ENCODE data around the gene SH3YL1. TPM values are rescaled to one million over a fixed set of nuclear protein-coding genes. Genes with fewer than 3 reads are reported as not detected.

The SH3YL1 gene
- total and polyA plus RNA-seq, 4 donors: 6.4 to 19.2 (median 13.9) TPM

DNA sequence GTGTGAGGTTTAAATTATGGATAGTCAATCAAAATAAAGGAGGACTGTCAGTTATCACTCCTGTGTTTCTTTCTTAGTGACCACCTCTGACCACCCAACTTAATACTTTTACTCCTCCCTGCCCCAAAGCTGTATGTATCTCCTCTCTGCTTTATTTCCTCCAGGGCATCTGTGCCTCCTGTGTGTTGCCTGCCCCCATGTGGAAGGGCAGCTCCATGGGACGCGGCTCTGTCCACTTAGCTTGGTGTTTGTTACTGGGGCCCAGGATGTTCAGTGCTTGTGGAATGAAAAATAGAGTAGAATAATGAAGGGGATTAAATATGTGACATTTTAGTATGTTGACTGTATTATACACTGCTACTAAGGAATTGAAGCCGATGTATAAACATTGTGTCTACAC is 10.7 kb upstream of the SH3YL1 start:
- H3K36me3 ChIP-seq (ENCODE audit: control insufficient read depth in 4 of 4, insufficient read depth in 3 of 4, low read depth in 1 of 4, low read length in 3 of 4): peaks cover 0 to 51% (median 18%) of the 10 kb centered on the region in 4 donors
- no peaks in the 10 kb centered on the region for H3K9me3 ChIP-seq (ENCODE audit: control insufficient read depth in 4 of 4, low read length in 3 of 4)
- H3K9ac ChIP-seq (ENCODE audit: low read depth in 1 of 2, low read length in 2 of 2): no peak overlapping the region
- no peaks in the 10 kb centered on the region for H3K27me3 ChIP-seq (ENCODE audit: control insufficient read depth in 4 of 4, insufficient read depth in 4 of 4, low read length in 3 of 4)
- DNase-seq (ENCODE audit: low spot score): no peak
- no peak overlapping the region for H3K27ac ChIP-seq (ENCODE audit: low read depth in 1 of 2, low read length in 2 of 2)
- peak; percentile 11 for TF ChIP-seq CTCF (IDR thresholded peaks at IDR 0.05; ENCODE audit: low read depth, low read length, missing input control)
- TF ChIP-seq MAX (IDR thresholded peaks at IDR 0.05): no peak
- peak; percentile 56 to 70 for TF ChIP-seq RAD21 (IDR thresholded peaks at IDR 0.05)
- H3K4me1 ChIP-seq (ENCODE audit: control insufficient read depth in 4 of 4, insufficient read depth in 4 of 4, low read length in 3 of 4): peaks cover 0 to 2% (median 0%) of the 10 kb centered on the region in 4 donors
- 92% methylated on average over 3 of the region's 3 CpGs for WGBS
- H3K4me3 ChIP-seq (ENCODE audit: low read depth in 1 of 3, low read length in 3 of 3): no peak overlapping the region

DNA sequence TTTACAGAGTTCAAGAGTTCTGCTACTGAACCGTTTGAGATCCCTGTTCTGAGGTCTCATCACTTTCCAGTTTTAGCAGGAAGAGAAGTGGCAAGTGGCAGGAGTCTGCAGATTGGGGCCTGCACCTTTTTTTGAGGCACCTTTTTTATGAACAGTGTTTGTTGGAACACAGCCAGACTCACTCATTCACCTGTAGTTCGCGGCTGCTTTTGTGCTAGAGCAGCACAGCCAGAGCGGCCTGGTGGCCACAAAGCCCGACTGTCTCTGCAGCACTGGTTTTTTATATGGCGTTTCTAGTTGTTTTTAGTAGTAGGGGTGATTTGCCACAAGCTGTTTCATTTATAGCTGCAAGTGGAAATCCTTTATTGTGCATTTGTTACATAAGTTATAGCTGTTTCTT is 9.5 kb upstream of the SH3YL1 start:
- no peak overlapping the region for H3K4me3 ChIP-seq (ENCODE audit: low read depth in 1 of 3, low read length in 3 of 3)
- TF ChIP-seq TAF1 (conservative IDR thresholded peaks at IDR 0.05) (no peak), JUND (IDR thresholded peaks at IDR 0.05) (no peak), FOXA1 (IDR thresholded peaks at IDR 0.05) (no peak)
- no peaks in the 10 kb centered on the region for H3K9me3 ChIP-seq (ENCODE audit: control insufficient read depth in 4 of 4, low read length in 3 of 4)
- peaks cover 0 to 41% (median 15%) of the 10 kb centered on the region in 4 donors for H3K36me3 ChIP-seq (ENCODE audit: control insufficient read depth in 4 of 4, insufficient read depth in 3 of 4, low read depth in 1 of 4, low read length in 3 of 4)
- H3K9ac ChIP-seq (ENCODE audit: low read depth in 1 of 2, low read length in 2 of 2): no peak overlapping the region
- peaks cover 0 to 2% (median 0%) of the 10 kb centered on the region in 4 donors for H3K4me1 ChIP-seq (ENCODE audit: control insufficient read depth in 4 of 4, insufficient read depth in 4 of 4, low read length in 3 of 4)
- DNase-seq (ENCODE audit: low spot score): no peak
- no peak overlapping the region for H3K27ac ChIP-seq (ENCODE audit: low read depth in 1 of 2, low read length in 2 of 2)
- H3K27me3 ChIP-seq (ENCODE audit: control insufficient read depth in 4 of 4, insufficient read depth in 4 of 4, low read length in 3 of 4): no peaks in the 10 kb centered on the region
- 62% methylated on average over 6 of the region's 6 CpGs for WGBS

- H3K36me3 ChIP-seq (ENCODE audit: control insufficient read depth in 4 of 4, insufficient read depth in 3 of 4, low read depth in 1 of 4, low read length in 3 of 4): peaks cover 1 to 29% (median 9%) of the 10 kb centered on the region in 4 donors
- H3K27me3 ChIP-seq (ENCODE audit: control insufficient read depth in 4 of 4, insufficient read depth in 4 of 4, low read length in 3 of 4): no peaks in the 10 kb centered on the region
- TF ChIP-seq FOXA2 (IDR thresholded peaks at IDR 0.05) (no peak), NR2F2 (IDR thresholded peaks at IDR 0.05) (no peak), TAF1 (conservative IDR thresholded peaks at IDR 0.05) (no peak), RAD21 (IDR thresholded peaks at IDR 0.05) (no peak), JUND (IDR thresholded peaks at IDR 0.05) (no peak), EGR1 (IDR thresholded peaks at IDR 0.05; ENCODE audit: low read depth in 2 of 2) (no peak), FOXA1 (IDR thresholded peaks at IDR 0.05) (no peak), YY1 (IDR thresholded peaks at IDR 0.05) (no peak), HNF4A (conservative IDR thresholded peaks at IDR 0.05) (no peak), GABPA (IDR thresholded peaks at IDR 0.05 in 1 of 2, conservative IDR thresholded peaks at IDR 0.05 in 1 of 2) (no peak), RXRA (IDR thresholded peaks at IDR 0.05) (no peak)
- TF ChIP-seq, protein P1, sequence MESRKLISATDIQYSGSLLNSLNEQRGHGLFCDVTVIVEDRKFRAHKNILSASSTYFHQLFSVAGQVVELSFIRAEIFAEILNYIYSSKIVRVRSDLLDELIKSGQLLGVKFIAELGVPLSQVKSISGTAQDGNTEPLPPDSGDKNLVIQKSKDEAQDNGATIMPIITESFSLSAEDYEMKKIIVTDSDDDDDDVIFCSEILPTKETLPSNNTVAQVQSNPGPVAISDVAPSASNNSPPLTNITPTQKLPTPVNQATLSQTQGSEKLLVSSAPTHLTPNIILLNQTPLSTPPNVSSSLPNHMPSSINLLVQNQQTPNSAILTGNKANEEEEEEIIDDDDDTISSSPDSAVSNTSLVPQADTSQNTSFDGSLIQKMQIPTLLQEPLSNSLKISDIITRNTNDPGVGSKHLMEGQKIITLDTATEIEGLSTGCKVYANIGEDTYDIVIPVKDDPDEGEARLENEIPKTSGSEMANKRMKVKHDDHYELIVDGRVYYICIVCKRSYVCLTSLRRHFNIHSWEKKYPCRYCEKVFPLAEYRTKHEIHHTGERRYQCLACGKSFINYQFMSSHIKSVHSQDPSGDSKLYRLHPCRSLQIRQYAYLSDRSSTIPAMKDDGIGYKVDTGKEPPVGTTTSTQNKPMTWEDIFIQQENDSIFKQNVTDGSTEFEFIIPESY (IDR thresholded peaks at IDR 0.05): no peak
- TF ChIP-seq, protein P2, sequence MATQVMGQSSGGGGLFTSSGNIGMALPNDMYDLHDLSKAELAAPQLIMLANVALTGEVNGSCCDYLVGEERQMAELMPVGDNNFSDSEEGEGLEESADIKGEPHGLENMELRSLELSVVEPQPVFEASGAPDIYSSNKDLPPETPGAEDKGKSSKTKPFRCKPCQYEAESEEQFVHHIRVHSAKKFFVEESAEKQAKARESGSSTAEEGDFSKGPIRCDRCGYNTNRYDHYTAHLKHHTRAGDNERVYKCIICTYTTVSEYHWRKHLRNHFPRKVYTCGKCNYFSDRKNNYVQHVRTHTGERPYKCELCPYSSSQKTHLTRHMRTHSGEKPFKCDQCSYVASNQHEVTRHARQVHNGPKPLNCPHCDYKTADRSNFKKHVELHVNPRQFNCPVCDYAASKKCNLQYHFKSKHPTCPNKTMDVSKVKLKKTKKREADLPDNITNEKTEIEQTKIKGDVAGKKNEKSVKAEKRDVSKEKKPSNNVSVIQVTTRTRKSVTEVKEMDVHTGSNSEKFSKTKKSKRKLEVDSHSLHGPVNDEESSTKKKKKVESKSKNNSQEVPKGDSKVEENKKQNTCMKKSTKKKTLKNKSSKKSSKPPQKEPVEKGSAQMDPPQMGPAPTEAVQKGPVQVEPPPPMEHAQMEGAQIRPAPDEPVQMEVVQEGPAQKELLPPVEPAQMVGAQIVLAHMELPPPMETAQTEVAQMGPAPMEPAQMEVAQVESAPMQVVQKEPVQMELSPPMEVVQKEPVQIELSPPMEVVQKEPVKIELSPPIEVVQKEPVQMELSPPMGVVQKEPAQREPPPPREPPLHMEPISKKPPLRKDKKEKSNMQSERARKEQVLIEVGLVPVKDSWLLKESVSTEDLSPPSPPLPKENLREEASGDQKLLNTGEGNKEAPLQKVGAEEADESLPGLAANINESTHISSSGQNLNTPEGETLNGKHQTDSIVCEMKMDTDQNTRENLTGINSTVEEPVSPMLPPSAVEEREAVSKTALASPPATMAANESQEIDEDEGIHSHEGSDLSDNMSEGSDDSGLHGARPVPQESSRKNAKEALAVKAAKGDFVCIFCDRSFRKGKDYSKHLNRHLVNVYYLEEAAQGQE (IDR thresholded peaks at IDR 0.05): no peak
- no peaks in the 10 kb centered on the region for H3K4me1 ChIP-seq (ENCODE audit: control insufficient read depth in 4 of 4, insufficient read depth in 4 of 4, low read length in 3 of 4)
- WGBS: 93% methylated on average over 12 of the region's 12 CpGs
- H3K27ac ChIP-seq (ENCODE audit: low read depth in 1 of 2, low read length in 2 of 2): no peak overlapping the region
- no peak for DNase-seq (ENCODE audit: low spot score)
- H3K4me3 ChIP-seq (ENCODE audit: low read depth in 1 of 3, low read length in 3 of 3): no peak overlapping the region
- no peaks in the 10 kb centered on the region for H3K9me3 ChIP-seq (ENCODE audit: control insufficient read depth in 4 of 4, low read length in 3 of 4)
- no peak overlapping the region for H3K9ac ChIP-seq (ENCODE audit: low read depth in 1 of 2, low read length in 2 of 2)
These were observed 8.1 kb upstream of the SH3YL1 start for GRCh38 chr2:271917-272316.

All from liver (tissue), 9 donors.